ENCODE measurements around the gene PALD1.

Gene PALD1

DNA sequence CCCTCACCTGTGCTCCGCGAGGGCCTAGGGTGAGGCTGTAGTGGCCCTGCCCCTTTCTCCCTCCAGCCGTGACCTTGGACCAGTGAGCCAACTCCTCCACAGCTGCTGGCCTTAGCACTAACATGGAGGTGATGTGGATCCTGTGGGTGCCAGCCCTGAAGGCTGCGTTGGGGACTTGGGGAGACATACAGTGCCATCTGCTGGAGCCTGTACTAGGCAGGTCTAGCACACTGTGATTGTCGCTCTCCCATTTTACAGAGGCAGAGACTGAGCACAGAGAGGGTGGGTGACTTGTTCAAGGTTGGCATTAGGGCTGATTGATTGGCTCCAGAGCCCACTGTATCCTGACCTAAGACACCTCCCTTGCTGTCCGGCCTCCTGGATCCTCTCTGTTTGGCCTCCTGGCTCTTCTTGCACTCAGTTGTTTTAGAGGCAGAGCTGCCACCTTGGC is 86.4 kb downstream of the PALD1 start:
- in situ Hi-C loops (cut with HindIII; ENCODE audit: low sequenced_read_pairs) = no loop called here
- H3K4me3 ChIP-seq (ENCODE audit: low read depth, low read length) = no peak overlapping the region
- peak; percentile 7 for TF ChIP-seq CTCF (IDR thresholded peaks at IDR 0.05; ENCODE audit: low read depth, low read length)
- no peak for DNase-seq (ENCODE audit: low read depth, low spot score)

GRCh38 chr10:70565556-70566514 is 87.3 kb downstream of the PALD1 start:
- no peak overlapping the region for H3K4me3 ChIP-seq (ENCODE audit: low read depth, low read length)
- no peak for DNase-seq (ENCODE audit: low read depth, low spot score)
- TF ChIP-seq CTCF (IDR thresholded peaks at IDR 0.05; ENCODE audit: low read depth, low read length) = no peak
- in situ Hi-C loops (cut with HindIII; ENCODE audit: low sequenced_read_pairs) = no loop called here

GRCh38 chr10:70566515-70567290 is 88.1 kb downstream of the PALD1 start:
- in situ Hi-C loops (cut with HindIII; ENCODE audit: low sequenced_read_pairs) = no loop called here
- DNase-seq (ENCODE audit: low read depth, low spot score) = no peak
- no peak overlapping the region for H3K4me3 ChIP-seq (ENCODE audit: low read depth, low read length)
- no peak for TF ChIP-seq CTCF (IDR thresholded peaks at IDR 0.05; ENCODE audit: low read depth, low read length)

DNA sequence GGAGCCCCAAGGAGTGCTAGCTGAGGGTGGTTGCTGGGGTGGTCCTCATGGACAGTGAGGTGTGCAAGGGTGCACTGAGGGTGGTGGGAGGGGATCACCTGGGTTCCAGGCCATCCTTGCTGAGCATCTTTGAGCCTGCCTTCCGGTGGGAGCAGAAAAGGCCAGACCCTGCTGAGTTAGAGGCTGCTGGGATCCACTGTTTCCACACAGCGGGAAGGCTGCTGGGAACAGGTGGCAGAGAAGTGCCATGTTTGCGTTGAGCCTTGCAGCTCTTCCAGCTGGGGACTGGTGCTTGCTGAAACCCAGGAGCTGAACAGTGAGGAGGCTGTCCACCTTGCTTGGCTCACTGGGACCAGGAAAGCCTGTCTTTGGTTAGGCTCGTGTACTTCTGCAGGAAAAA is 89.0 kb downstream of the PALD1 start:
- in situ Hi-C loops (cut with HindIII; ENCODE audit: low sequenced_read_pairs) = no loop called here
- H3K4me3 ChIP-seq (ENCODE audit: low read depth, low read length) = no peak overlapping the region
- no peak for TF ChIP-seq CTCF (IDR thresholded peaks at IDR 0.05; ENCODE audit: low read depth, low read length)
- DNase-seq (ENCODE audit: low read depth, low spot score) = no peak

DNA sequence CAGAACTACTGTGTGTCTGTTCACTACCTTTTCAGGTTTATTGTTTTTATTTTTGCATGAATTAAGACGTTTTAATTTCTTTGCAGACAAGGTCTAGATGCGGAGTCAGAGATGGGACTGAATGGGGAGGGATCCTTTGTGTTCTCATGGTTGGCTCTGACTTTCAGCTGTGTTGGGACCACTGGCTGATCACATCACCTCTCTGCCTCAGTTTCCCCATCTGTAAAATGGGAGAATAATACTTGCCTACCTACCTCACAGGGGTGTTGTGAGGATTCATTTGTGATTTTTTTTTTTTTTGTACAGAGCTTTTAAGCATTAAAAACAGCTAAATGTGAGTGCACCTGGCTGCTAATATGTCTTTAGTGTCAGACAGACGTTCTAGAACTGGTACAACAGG is 89.5 kb downstream of the PALD1 start:
- in situ Hi-C loops (cut with HindIII; ENCODE audit: low sequenced_read_pairs) = no loop called here
- no peak overlapping the region for H3K4me3 ChIP-seq (ENCODE audit: low read depth, low read length)
- TF ChIP-seq CTCF (IDR thresholded peaks at IDR 0.05; ENCODE audit: low read depth, low read length) = no peak
- no peak for DNase-seq (ENCODE audit: low read depth, low spot score)

DNA sequence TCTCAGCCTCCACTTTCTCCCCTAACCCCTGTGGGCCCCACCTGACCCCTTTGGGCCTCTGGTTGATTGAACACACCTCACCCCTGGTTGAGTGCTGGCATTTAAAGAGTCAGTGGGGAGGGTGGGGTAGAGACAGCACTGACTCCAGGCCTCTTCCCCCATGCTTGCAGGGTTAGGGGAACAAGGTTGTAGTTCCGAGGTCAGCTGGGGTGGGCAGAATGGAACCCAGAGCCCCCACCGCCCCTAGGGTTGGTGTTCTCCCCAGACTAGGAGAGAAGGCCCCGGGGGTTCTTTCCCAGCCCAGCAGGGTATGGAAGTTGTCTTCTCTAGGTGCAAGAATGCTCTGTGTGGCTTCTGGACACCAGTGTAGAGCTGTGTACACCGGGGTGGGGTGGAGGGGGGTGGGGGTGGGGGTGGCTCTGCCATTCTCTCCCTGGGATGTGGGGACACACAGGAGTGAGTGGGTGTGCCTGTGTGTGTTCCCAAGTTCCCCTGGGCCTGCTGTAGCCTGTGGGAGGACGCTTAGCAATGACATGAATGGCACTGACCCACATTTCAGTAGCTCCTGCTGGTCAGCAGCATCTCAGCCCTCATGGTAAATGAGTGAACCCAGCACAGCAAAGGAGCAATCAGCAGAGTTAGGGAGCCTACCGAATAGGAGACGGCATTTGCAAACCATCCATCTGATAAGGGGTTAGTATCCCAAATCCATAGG is 90.4 kb downstream of the PALD1 start:
- TF ChIP-seq CTCF (IDR thresholded peaks at IDR 0.05; ENCODE audit: low read depth, low read length) = no peak
- H3K4me3 ChIP-seq (ENCODE audit: low read depth, low read length) = no peak overlapping the region
- no peak for DNase-seq (ENCODE audit: low read depth, low spot score)
- in situ Hi-C loops (cut with HindIII; ENCODE audit: low sequenced_read_pairs) = no loop called here
